GM23248 (cell line): ENCODE results near the gene CCHCR1. TPM values are rescaled to one million over a fixed set of nuclear protein-coding genes. Genes with fewer than 3 reads are reported as not detected.
A peak's percentile ranks its signal among the peaks of the same experiment; 100 is the strongest.

ENCODE experiments used
- DNase-seq: peaks from one replicate; pipeline ENCODE4 v3.0.0-alpha.2; 2015
- H2AFZ ChIP-seq: fragments of 200-600 bp; sonication (generic); 2 replicates; pipeline ENCODE4 v1.6.1; 2016; ENCODE audit warnings: antibody characterized with exemption
- H3F3A ChIP-seq: fragments of 200-600 bp; sonication (generic); 2 replicates; pipeline ENCODE4 v1.6.1; 2016; ENCODE audit warnings: mild to moderate bottlenecking, antibody characterized with exemption, mixed run types; ENCODE audit not compliant: insufficient read depth
- H3K27ac ChIP-seq: fragments of 200-600 bp; sonication (generic); 2 replicates; pipeline ENCODE4 v1.5.1; 2016; ENCODE audit warnings: mild to moderate bottlenecking
- H3K27me3 ChIP-seq: fragments of 200-600 bp; sonication (generic); replicated peaks from 2 replicates; pipeline ENCODE4 v1.6.1; 2016; ENCODE audit warnings: mild to moderate bottlenecking; ENCODE audit not compliant: insufficient read depth
- H3K36me3 ChIP-seq: fragments of 200-600 bp; sonication (generic); 2 replicates; pipeline ENCODE4 v1.6.1; 2016; ENCODE audit warnings: low read depth, mild to moderate bottlenecking
- H3K4me1 ChIP-seq: fragments of 200-600 bp; sonication (generic); 2 replicates; pipeline ENCODE4 v1.6.1; 2016; ENCODE audit warnings: mild to moderate bottlenecking; ENCODE audit not compliant: insufficient read depth
- H3K4me2 ChIP-seq: fragments of 200-600 bp; sonication (generic); one replicate; pipeline ENCODE4 v1.6.1; 2016; ENCODE audit warnings: mild to moderate bottlenecking; ENCODE audit not compliant: unreplicated experiment
- H3K4me3 ChIP-seq: fragments of 200-600 bp; sonication (generic); 2 replicates; pipeline ENCODE4 v1.5.1; 2016; ENCODE audit warnings: mild to moderate bottlenecking
- H3K79me2 ChIP-seq: fragments of 200-600 bp; sonication (generic); 2 replicates; pipeline ENCODE4 v1.6.1; 2016; ENCODE audit warnings: mild to moderate bottlenecking; ENCODE audit not compliant: insufficient read depth
- H3K9ac ChIP-seq: fragments of 200-600 bp; sonication (generic); 2 replicates; pipeline ENCODE4 v1.6.1; 2016; ENCODE audit warnings: mild to moderate bottlenecking
- H3K9me2 ChIP-seq: fragments of 200-600 bp; sonication (generic); 2 replicates; pipeline ENCODE4 v1.6.1; 2016; ENCODE audit warnings: mixed run types, mild to moderate bottlenecking, moderate library complexity; ENCODE audit not compliant: insufficient read depth
- H3K9me3 ChIP-seq: fragments of 200-600 bp; sonication (generic); one replicate; pipeline ENCODE4 v1.6.1; 2017; ENCODE audit warnings: low read depth
- H4K20me1 ChIP-seq: fragments of 200-600 bp; sonication (generic); 2 replicates; pipeline ENCODE4 v1.6.0; 2016; ENCODE audit not compliant: insufficient read depth
- EZH2 ChIP-seq: fragments of 200-600 bp; sonication (generic); IDR thresholded peaks from 2 replicates; pipeline ENCODE4 v1.6.1; 2018; ENCODE audit warnings: antibody characterized with exemption, mild to moderate bottlenecking; ENCODE audit not compliant: insufficient read depth, poor library complexity, severe bottlenecking
- EZH2phosphoT487 ChIP-seq: fragments of 200-600 bp; sonication (generic); IDR thresholded peaks from 2 replicates; pipeline ENCODE4 v1.6.1; 2018; ENCODE audit warnings: antibody characterized with exemption, moderate library complexity, mild to moderate bottlenecking, low read depth; ENCODE audit not compliant: insufficient read depth
- WGBS, 2 experiments: methylation state at CpG; one replicate each; pipeline ENCODE4 v1.1.6; 2015 to 2017; ENCODE audit warnings: low lambda C conversion rate in 2 of 2, low coverage in 1 of 2; ENCODE audit errors: missing lambda C conversion rate in 2 of 2; 5-methylcytosine and 5-hydroxymethylcytosine counted together
- in situ Hi-C: fragments of 300-500 bp; cut with MboI; formaldehyde crosslinking; loops from 2 replicates; pipeline ENCODE4 v1.15.0; 2020
- polyA plus RNA-seq: library from polyadenylated mRNA; unstranded; fragments of >200 nt; fragmentation: Nextera tagmentation; extraction: Ambion mirVana; gene quantifications from 2 replicates; pipeline ENCODE4 v1.2.1, GENCODE V29; 2016
- total RNA-seq: library from RNA; depleted of rRNA; stranded (reverse); fragments of >200 nt; shearing (Covaris generic); gene quantifications from 2 replicates; pipeline ENCODE4 v1.2.3, GENCODE V29; 2014

Gene CCHCR1
- total and polyA plus RNA-seq, 2 experiments from 2014 or later: 13.2 to 13.5 TPM

GRCh38 chr6:31138982-31139381 is 18.6 kb downstream of the CCHCR1 start, which contains the start of gene PSORS1C2:
Gene PSORS1C2 (minus strand): TSS chr6:31139066. CDS start chr6:31139026, 40 bp downstream.
- no peak within 1 kb of the TSS for H3K4me2 ChIP-seq
- WGBS, 2 experiments: 86% methylated on average over 4 of the region's 4 CpGs

GRCh38 chr6:31135710-31136109 is 21.9 kb downstream of the CCHCR1 start:
- in situ Hi-C loops: loop anchor here (5.0 kb wide), 1 partner anchor 57 kb away; no protein-coding TSS in a partner anchor
- Histone ChIP-seq H3K4me2 (no peak overlapping the region), H3K27me3 (no peaks in the 10 kb centered on the region)

More at GRCh38 chr6:31138982-31139381, 18.6 kb downstream of the CCHCR1 start, which contains the start of gene PSORS1C2:
- no peak within 1 kb of the TSS for H3K4me3 ChIP-seq
- H4K20me1 ChIP-seq: no peaks in the 10 kb centered on the region
- no peaks in the 10 kb centered on the region for H3F3A ChIP-seq
- in situ Hi-C loops: loop anchor here (5.0 kb wide), 1 partner anchor 53 kb away; no protein-coding TSS in a partner anchor
- H3K9me3 ChIP-seq: no peaks in the 10 kb centered on the region
- TF ChIP-seq EZH2phosphoT487: no peak
- no peak for TF ChIP-seq EZH2
- H3K4me1 ChIP-seq: peaks cover 15% of the 10 kb centered on the region
- peak within 1 kb of the TSS; percentile 78 for H2AFZ ChIP-seq
- H3K36me3 ChIP-seq: no peaks in the 10 kb centered on the region
- no peaks in the 10 kb centered on the region for H3K79me2 ChIP-seq
- H3K27me3 ChIP-seq: no peaks in the 10 kb centered on the region
- H3K27ac ChIP-seq: no peak within 1 kb of the TSS
- H3K9me2 ChIP-seq: no peaks in the 10 kb centered on the region
- no peak for DNase-seq
- H3K9ac ChIP-seq: no peak within 1 kb of the TSS

GRCh38 chr6:31132806-31133205 is 24.8 kb downstream of the CCHCR1 start:
- H3K9me3 ChIP-seq: no peaks in the 10 kb centered on the region
- no peak overlapping the region for H3K4me3 ChIP-seq
- in situ Hi-C loops: no loop called here
- H3K79me2 ChIP-seq: no peaks in the 10 kb centered on the region
- 53% methylated on average over 5 to 6 of the region's 6 CpGs for WGBS, 2 experiments
- H3K36me3 ChIP-seq: no peaks in the 10 kb centered on the region
- no peaks in the 10 kb centered on the region for H3K9me2 ChIP-seq
- no peaks in the 10 kb centered on the region for H4K20me1 ChIP-seq
- no peak overlapping the region for H3K4me2 ChIP-seq
- no peak overlapping the region for H3K9ac ChIP-seq
- no peak for DNase-seq
- H3F3A ChIP-seq: no peaks in the 10 kb centered on the region
- H3K27ac ChIP-seq: no peak overlapping the region
- no peaks in the 10 kb centered on the region for H3K4me1 ChIP-seq
- no peaks in the 10 kb centered on the region for H3K27me3 ChIP-seq
- TF ChIP-seq EZH2phosphoT487 (no peak), EZH2 (no peak)
- no peak overlapping the region for H2AFZ ChIP-seq

More at GRCh38 chr6:31135710-31136109, 21.9 kb downstream of the CCHCR1 start:
- TF ChIP-seq EZH2phosphoT487 (no peak), EZH2 (no peak)
- Histone ChIP-seq H3K4me3 (no peak overlapping the region), H3K27ac (no peak overlapping the region), H3F3A (no peaks in the 10 kb centered on the region), H3K9ac (no peak overlapping the region), H3K9me3 (no peaks in the 10 kb centered on the region), H3K79me2 (no peaks in the 10 kb centered on the region), H3K9me2 (no peaks in the 10 kb centered on the region), H3K36me3 (no peaks in the 10 kb centered on the region), H4K20me1 (no peaks in the 10 kb centered on the region), H2AFZ (no peak overlapping the region), H3K4me1 (0 out of 2 replicates have a peak, but pooled peaks cover 3% of the 10 kb centered on the region)
- WGBS, 2 experiments: 91 to 97% methylated on average over 10 of the region's 10 CpGs
- no peak for DNase-seq

- no peak overlapping the region for H3K4me3 ChIP-seq
- no peaks in the 10 kb centered on the region for H3K9me2 ChIP-seq
- H3F3A ChIP-seq: peaks cover 2% of the 10 kb centered on the region; the same call in 1 of the 2 replicates
- 65 to 76% methylated on average over 3 of the region's 3 CpGs for WGBS, 2 experiments
- H3K4me2 ChIP-seq: no peak overlapping the region
- no peak overlapping the region for H2AFZ ChIP-seq
- no peaks in the 10 kb centered on the region for H3K79me2 ChIP-seq
- no peak overlapping the region for H3K27ac ChIP-seq
- DNase-seq: no peak
- H3K27me3 ChIP-seq: no peaks in the 10 kb centered on the region
- peaks cover 5% of the 10 kb centered on the region for H3K4me1 ChIP-seq
- no peak for TF ChIP-seq EZH2
- TF ChIP-seq EZH2phosphoT487: no peak
- no peaks in the 10 kb centered on the region for H3K9me3 ChIP-seq
- no peaks in the 10 kb centered on the region for H4K20me1 ChIP-seq
- in situ Hi-C loops: no loop called here
- H3K36me3 ChIP-seq: no peaks in the 10 kb centered on the region
- H3K9ac ChIP-seq: no peak overlapping the region
Measured at GRCh38 chr6:31131595-31131994, 26.0 kb downstream of the CCHCR1 start.
